ENCODE measurements around the gene NCLN. TPM values are rescaled to one million over a fixed set of nuclear protein-coding genes. Genes with fewer than 3 reads are reported as not detected.
A peak's percentile ranks its signal among the peaks of the same experiment; 100 is the strongest.

Gene NCLN
- total and polyA plus RNA-seq, 9 of the 15 experiments (the other 6 are each of a cell fraction or from before 2014, with no cell fraction given): 3.8 to 126 (median 39.6) TPM

- no TSS peak for BruUV-seq (replicated peaks)
- no peak for FAIRE-seq
- POLR2A ChIA-PET: interaction anchor here (0.7 kb wide), 1 partner anchor 675 kb away, joined by 4 read pairs; no protein-coding TSS in a partner anchor
- TF ChIP-seq ZBTB40 (IDR thresholded peaks at IDR 0.05): peak; percentile 66
- no peak for TF ChIP-seq ZBTB40 (CRISPR knock-in tag; IDR thresholded peaks at IDR 0.05)
- TF ChIP-seq ZNF311 (CRISPR knock-in tag; IDR thresholded peaks at IDR 0.05): no peak
- TF ChIP-seq ZNF436 (CRISPR knock-in tag; IDR thresholded peaks at IDR 0.05): no peak
- no peak for TF ChIP-seq STAT5B (CRISPR knock-in tag; IDR thresholded peaks at IDR 0.05)
- TF ChIP-seq TRIM24 (IDR thresholded peaks at IDR 0.05): peak in 1 of 2 experiments; percentile 67; a peak in 2 of 4 replicates
- TF ChIP-seq MTA3 (IDR thresholded peaks at IDR 0.05; ENCODE audit: borderline replicate concordance): no peak
- no peak for TF ChIP-seq CREB3L1 (IDR thresholded peaks at IDR 0.05; ENCODE audit: borderline replicate concordance, low read depth)
- TF ChIP-seq ZNF316 (IDR thresholded peaks at IDR 0.05): no peak
- TF ChIP-seq MCM3 (IDR thresholded peaks at IDR 0.05): no peak
- peak; percentile 42; the same call in 1 of the 2 replicates for TF ChIP-seq GABPB1 (CRISPR knock-in tag; IDR thresholded peaks at IDR 0.05)
- 0 out of 2 replicates have a peak, but pooled peaks have one; percentile 15 for TF ChIP-seq HCFC1 (IDR thresholded peaks at IDR 0.05; ENCODE audit: low read depth, low read length)
- peak; percentile 26; the same call in 1 of the 2 replicates for TF ChIP-seq NCOA1 (IDR thresholded peaks at IDR 0.05; ENCODE audit: low read depth)
- TF ChIP-seq ZNF121 (CRISPR knock-in tag; conservative IDR thresholded peaks at IDR 0.05): no peak
These were observed 34.9 kb upstream of the NCLN start for GRCh38 chr19:3150739-3151329.

More at GRCh38 chr19:3150739-3151329, 34.9 kb upstream of the NCLN start:
- 65% methylated on average over 5 of the region's 5 CpGs for WGBS (ENCODE audit: insufficient coverage, low coverage, missing lambda C conversion rate)
- H3K27me3 ChIP-seq (ENCODE audit: control insufficient read depth in 2 of 2, insufficient read depth in 2 of 2, low read length in 2 of 2): no peaks in the 10 kb centered on the region; a peak in 1 of 5 replicates
- H4K20me1 ChIP-seq (replicated peaks; ENCODE audit: control insufficient read depth, insufficient read depth, low read length): no peaks in the 10 kb centered on the region
- H3K9ac ChIP-seq (ENCODE audit: insufficient read depth in 1 of 2, low read depth in 2 of 2, low read length in 2 of 2): peak overlapping the region in 1 of 2 experiments; percentile 73; a peak in 1 of 4 replicates
- no peaks in the 10 kb centered on the region for H3K9me1 ChIP-seq (ENCODE audit: control insufficient read depth, insufficient read depth, low read length)
- no peak overlapping the region for H3K4me2 ChIP-seq (ENCODE audit: insufficient read depth, low read length)
- no peak overlapping the region for H3K27ac ChIP-seq (ENCODE audit: extremely low read depth, low read depth, low read length)
- in situ Hi-C loops (cut with MboI): no loop called here
- intact Hi-C loops (cut with micrococcal nuclease): no loop called here
- no peak overlapping the region for H3K4me3 ChIP-seq
- H2AFZ ChIP-seq (ENCODE audit: low read depth, low read length): peak overlapping the region; percentile 11
- DNase-seq (ENCODE audit: extremely low read depth in 1 of 4, low spot score in 3 of 4) (no peak), ATAC-seq (no peak)
- CTCF ChIA-PET (ENCODE audit: low intra/inter-chr PET ratio): no interaction called here
- H3K79me2 ChIP-seq (ENCODE audit: control insufficient read depth, insufficient read depth, low read length): peaks cover 4% of the 10 kb centered on the region; the same call in 1 of the 3 replicates
- H3K4me1 ChIP-seq (replicated peaks in 1 of 2; ENCODE audit: control insufficient read depth in 2 of 2, insufficient read depth in 2 of 2, low read length in 2 of 2): peaks cover 6 to 37% of the 10 kb centered on the region in 2 experiments
- no peaks in the 10 kb centered on the region for H3K36me3 ChIP-seq (ENCODE audit: control insufficient read depth, insufficient read depth, low read length)
- H3K9me3 ChIP-seq (replicated peaks; ENCODE audit: control insufficient read depth, insufficient read depth, low read depth, low read length): no peaks in the 10 kb centered on the region
